ENCODE data around the gene BORCS6. TPM values are rescaled to one million over a fixed set of nuclear protein-coding genes. Genes with fewer than 3 reads are reported as not detected.

The BORCS6 gene
- total RNA-seq, 1 experiment from 2014 or later = 6.4 TPM

DNA sequence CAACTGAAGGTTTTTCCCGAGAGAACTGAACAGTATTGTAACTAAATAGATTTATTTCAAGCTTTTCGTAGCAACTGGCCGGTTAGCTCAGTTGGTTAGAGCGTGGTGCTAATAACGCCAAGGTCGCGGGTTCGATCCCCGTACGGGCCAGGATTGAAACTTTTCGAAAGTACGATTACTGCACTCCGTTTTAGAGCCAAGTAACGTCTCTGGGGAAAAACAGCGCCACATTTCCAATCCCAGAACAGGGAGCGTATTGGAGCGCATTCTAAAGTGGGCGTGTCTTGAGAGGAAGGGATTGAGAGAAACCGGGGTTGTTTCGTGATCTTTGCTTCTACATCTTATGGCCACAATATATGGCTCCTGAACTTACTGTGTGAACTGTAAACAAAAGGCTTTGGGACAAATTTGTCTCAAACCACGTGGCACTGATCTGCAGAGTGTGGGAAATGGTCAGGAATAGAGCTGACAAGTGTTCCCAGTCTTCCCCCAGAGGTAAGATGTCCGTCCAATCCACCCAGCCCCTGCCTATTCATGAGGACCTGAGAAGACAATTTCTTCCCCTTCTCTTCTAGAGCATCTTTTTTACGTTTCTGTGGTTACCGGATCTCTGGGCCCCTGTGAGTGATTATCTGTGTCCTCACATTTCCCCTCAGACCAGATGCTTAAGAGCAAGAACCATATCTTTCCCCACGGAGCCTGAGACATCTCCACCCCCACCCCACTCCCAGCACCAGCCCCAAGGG, 2.3 kb downstream of the BORCS6 start:
- Histone ChIP-seq H3K4me1 (ENCODE audit: control insufficient read depth in 1 of 2, insufficient read depth in 2 of 2, low read length in 2 of 2) (peaks cover 30 to 59% of the 10 kb centered on the region in 2 experiments), H2AFZ (ENCODE audit: low read depth, low read length, poor library complexity, severe bottlenecking) (no peak overlapping the region), H4K20me1 (ENCODE audit: insufficient read depth) (no peaks in the 10 kb centered on the region), H3K79me2 (ENCODE audit: insufficient read depth, low read length) (peaks cover 14% of the 10 kb centered on the region; the same call in 1 of the 2 replicates), H3K27me3 (ENCODE audit: insufficient read depth, low read length) (no peaks in the 10 kb centered on the region), H3K9me2 (ENCODE audit: insufficient read depth) (no peaks in the 10 kb centered on the region), H3K4me2 (ENCODE audit: low read length) (peak overlapping the region; percentile 95), H3K27ac (ENCODE audit: low read depth, low read length) (peak overlapping the region; percentile 89), H3K9me3 (ENCODE audit: control insufficient read depth in 1 of 2, insufficient read depth in 1 of 2, low read depth in 1 of 2, low read length in 2 of 2) (no peaks in the 10 kb centered on the region), H3K9ac (ENCODE audit: low read length) (peak overlapping the region; percentile 87), H3K36me3 (ENCODE audit: control insufficient read depth in 1 of 2, insufficient read depth in 2 of 2, low read length in 2 of 2) (no peaks in the 10 kb centered on the region), H3K4me3 (replicated peaks in 1 of 2; ENCODE audit: low read depth in 1 of 2, low read length in 2 of 2) (peak overlapping the region; percentile 75 to 83)
- TF ChIP-seq YY1 (IDR thresholded peaks at IDR 0.05; ENCODE audit: extremely low read depth, insufficient replicate concordance, low read depth, low read length) = peak; percentile 59
- peak; percentile 94 for TF ChIP-seq CBX3 (IDR thresholded peaks at IDR 0.05; ENCODE audit: low read depth)
- TF ChIP-seq, protein P1, sequence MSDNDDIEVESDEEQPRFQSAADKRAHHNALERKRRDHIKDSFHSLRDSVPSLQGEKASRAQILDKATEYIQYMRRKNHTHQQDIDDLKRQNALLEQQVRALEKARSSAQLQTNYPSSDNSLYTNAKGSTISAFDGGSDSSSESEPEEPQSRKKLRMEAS (IDR thresholded peaks at IDR 0.05) = peak; percentile 83
- TF ChIP-seq, protein P2, sequence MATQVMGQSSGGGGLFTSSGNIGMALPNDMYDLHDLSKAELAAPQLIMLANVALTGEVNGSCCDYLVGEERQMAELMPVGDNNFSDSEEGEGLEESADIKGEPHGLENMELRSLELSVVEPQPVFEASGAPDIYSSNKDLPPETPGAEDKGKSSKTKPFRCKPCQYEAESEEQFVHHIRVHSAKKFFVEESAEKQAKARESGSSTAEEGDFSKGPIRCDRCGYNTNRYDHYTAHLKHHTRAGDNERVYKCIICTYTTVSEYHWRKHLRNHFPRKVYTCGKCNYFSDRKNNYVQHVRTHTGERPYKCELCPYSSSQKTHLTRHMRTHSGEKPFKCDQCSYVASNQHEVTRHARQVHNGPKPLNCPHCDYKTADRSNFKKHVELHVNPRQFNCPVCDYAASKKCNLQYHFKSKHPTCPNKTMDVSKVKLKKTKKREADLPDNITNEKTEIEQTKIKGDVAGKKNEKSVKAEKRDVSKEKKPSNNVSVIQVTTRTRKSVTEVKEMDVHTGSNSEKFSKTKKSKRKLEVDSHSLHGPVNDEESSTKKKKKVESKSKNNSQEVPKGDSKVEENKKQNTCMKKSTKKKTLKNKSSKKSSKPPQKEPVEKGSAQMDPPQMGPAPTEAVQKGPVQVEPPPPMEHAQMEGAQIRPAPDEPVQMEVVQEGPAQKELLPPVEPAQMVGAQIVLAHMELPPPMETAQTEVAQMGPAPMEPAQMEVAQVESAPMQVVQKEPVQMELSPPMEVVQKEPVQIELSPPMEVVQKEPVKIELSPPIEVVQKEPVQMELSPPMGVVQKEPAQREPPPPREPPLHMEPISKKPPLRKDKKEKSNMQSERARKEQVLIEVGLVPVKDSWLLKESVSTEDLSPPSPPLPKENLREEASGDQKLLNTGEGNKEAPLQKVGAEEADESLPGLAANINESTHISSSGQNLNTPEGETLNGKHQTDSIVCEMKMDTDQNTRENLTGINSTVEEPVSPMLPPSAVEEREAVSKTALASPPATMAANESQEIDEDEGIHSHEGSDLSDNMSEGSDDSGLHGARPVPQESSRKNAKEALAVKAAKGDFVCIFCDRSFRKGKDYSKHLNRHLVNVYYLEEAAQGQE (IDR thresholded peaks at IDR 0.05; ENCODE audit: low read depth) = no peak
- TF ChIP-seq ELF1 (IDR thresholded peaks at IDR 0.05; ENCODE audit: borderline replicate concordance, low read depth) = no peak; the same call in 1 of the 2 replicates
- no peak for TF ChIP-seq ZNF274 (IDR thresholded peaks at IDR 0.05; ENCODE audit: low read depth, low read length)
- peak; percentile 32; the same call in 1 of the 2 replicates for TF ChIP-seq RAD21 (IDR thresholded peaks at IDR 0.05; ENCODE audit: low read depth)
- TF ChIP-seq, protein P3, sequence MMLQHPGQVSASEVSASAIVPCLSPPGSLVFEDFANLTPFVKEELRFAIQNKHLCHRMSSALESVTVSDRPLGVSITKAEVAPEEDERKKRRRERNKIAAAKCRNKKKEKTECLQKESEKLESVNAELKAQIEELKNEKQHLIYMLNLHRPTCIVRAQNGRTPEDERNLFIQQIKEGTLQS (IDR thresholded peaks at IDR 0.05) = no peak; the same call in 1 of the 2 replicates
- TF ChIP-seq SRF (IDR thresholded peaks at IDR 0.05; ENCODE audit: low read depth) = peak; percentile 65; the same call in 1 of the 2 replicates
- peak; percentile 80 for TF ChIP-seq SIN3A (IDR thresholded peaks at IDR 0.05; ENCODE audit: low read depth)
- peak; percentile 64 for TF ChIP-seq SP1 (IDR thresholded peaks at IDR 0.05; ENCODE audit: low read depth)
- peak; percentile 28 for TF ChIP-seq POLR2A (IDR thresholded peaks at IDR 0.05; ENCODE audit: borderline replicate concordance, extremely low read depth, insufficient read depth, insufficient read length)
- TSS peak; percentile 100 for BruUV-seq (replicated peaks)
- ATAC-seq (peak; percentile 57), DNase-seq (ENCODE audit: low read depth, low spot score) (peak; percentile 99)
- ChIA-PET POLR2A (interaction anchor here (0.6 to 6.9 kb wide), 9 partner anchors 9 to 66 kb away, joined by 3 to 63 read pairs (median 5); partner anchors contain the start of genes AURKB, CTC1 and PFAS), CTCF (interaction anchor here (1.0 to 1.2 kb wide), 3 partner anchors 24 to 108 kb away, joined by 3 to 4 read pairs (median 4); no protein-coding TSS in a partner anchor), RAD21 (ENCODE audit: low non-redundant PET in 1 of 2, low total read pairs in 2 of 2, uncharacterized antibody in 2 of 2, unreplicated experiment in 2 of 2) (interaction anchor here (1.0 to 1.1 kb wide), 2 partner anchors 36 to 108 kb away, joined by 3 read pairs; no protein-coding TSS in a partner anchor)
- intact Hi-C loops (cut with micrococcal nuclease) = loop anchor here (1.0 to 5.0 kb wide), 4 partner anchors 35 to 68 kb away; partner anchors contain the start of genes CTC1 and PFAS
